ENCODE results near the gene HOXA10.

The HOXA10 gene

GRCh38 chr7:27139334-27140125 is 34.6 kb downstream of the HOXA10 start:
- in situ Hi-C loops (cut with HindIII; ENCODE audit: low sequenced_read_pairs), result no loop called here

- in situ Hi-C loops (cut with HindIII; ENCODE audit: low sequenced_read_pairs), result no loop called here
These were observed 35.2 kb downstream of the HOXA10 start for GRCh38 chr7:27138985-27139333.

GRCh38 chr7:27138472-27138871 is 35.6 kb downstream of the HOXA10 start:
- in situ Hi-C loops (cut with HindIII; ENCODE audit: low sequenced_read_pairs), result no loop called here

GRCh38 chr7:27137640-27138315 is 36.3 kb downstream of the HOXA10 start:
- in situ Hi-C loops (cut with HindIII; ENCODE audit: low sequenced_read_pairs), result no loop called here

- in situ Hi-C loops (cut with HindIII; ENCODE audit: low sequenced_read_pairs), result no loop called here
These were observed 39.7 kb downstream of the HOXA10 start for GRCh38 chr7:27134392-27134791.

GRCh38 chr7:27133409-27134231 is 40.5 kb downstream of the HOXA10 start:
- in situ Hi-C loops (cut with HindIII; ENCODE audit: low sequenced_read_pairs), result no loop called here

- in situ Hi-C loops (cut with HindIII; ENCODE audit: low sequenced_read_pairs), result no loop called here
These were observed 41.1 kb downstream of the HOXA10 start for GRCh38 chr7:27132978-27133377.

DNA sequence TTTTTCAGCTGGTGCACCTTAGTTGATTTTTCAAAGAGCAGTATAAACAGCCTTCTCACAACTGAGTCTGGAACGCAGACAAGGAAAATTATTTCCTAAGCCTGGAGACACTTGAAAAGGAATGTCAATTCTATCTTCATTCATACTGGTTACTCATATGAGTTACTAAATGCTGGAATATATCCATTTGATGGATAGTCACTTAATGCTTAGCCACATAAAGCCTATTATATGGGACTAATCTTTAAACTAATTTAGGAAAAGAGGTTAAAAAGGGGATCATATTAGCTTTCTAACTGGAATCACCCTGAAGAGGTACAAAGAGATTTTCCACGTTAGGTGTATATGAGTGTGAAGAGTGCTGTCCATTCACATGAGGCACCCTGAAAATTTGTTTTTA is 41.9 kb downstream of the HOXA10 start:
- in situ Hi-C loops (cut with HindIII; ENCODE audit: low sequenced_read_pairs), result no loop called here

- in situ Hi-C loops (cut with HindIII; ENCODE audit: low sequenced_read_pairs), result no loop called here
These were observed 42.7 kb downstream of the HOXA10 start for GRCh38 chr7:27131390-27131819.

DNA sequence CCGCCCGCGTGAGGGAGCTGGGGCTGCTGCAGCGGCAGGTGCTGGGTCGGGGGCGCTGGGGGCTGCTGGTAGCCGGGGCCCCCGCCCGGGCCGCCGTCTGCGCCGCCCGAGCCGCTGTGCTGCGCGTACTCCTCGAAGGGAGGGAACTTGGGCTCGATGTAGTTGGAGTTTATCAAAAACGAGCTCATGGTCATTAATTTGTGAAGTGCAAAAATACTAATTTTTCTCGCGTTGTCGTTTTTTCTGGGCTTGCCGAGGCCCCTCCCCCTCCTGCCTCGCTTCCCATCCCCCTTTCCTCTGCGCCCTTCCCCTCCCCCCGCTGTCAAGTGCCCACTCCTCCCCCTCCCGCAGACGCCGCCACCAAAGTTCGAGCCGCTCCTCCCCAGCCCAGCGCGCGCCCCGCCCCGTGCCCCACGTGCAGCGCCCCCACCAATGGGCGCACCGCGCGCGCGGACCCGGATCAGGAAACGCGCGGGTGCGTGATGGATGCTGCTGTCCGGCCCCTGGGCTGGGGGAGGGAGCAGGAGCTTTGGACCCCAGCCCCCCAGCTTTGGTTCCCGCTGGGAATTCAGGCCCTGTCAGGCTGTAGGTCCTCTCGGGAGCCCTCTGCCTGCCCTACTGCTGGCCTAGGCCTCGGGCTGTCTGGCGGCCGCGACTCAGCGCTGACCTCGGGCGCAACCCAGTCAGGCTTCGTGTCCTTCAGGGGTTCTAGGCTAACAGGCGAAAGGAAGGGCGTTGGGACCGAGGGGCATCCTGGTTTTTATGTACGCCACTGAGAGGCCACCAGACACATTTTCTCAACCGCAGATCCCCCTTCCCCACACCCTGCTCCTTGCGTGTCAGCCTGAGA is 43.4 kb downstream of the HOXA10 start, which contains the start of gene HOXA4:
Gene HOXA4, minus strand, starts transcription at position 218 of the 850 bp plus-strand sequence. Its CDS starts 24 bp downstream, at position 194.
- in situ Hi-C loops (cut with HindIII; ENCODE audit: low sequenced_read_pairs), result no loop called here

- in situ Hi-C loops (cut with HindIII; ENCODE audit: low sequenced_read_pairs), result loop anchor here (5.0 kb wide), 4 partner anchors 32 to 438 kb away; no protein-coding TSS in a partner anchor
These were observed 44.2 kb downstream of the HOXA10 start for GRCh38 chr7:27129729-27130539.

GRCh38 chr7:27128776-27129728 is 45.1 kb downstream of the HOXA10 start:
- in situ Hi-C loops (cut with HindIII; ENCODE audit: low sequenced_read_pairs), result loop anchor here (5.0 kb wide), 4 partner anchors 33 to 437 kb away; no protein-coding TSS in a partner anchor

DNA sequence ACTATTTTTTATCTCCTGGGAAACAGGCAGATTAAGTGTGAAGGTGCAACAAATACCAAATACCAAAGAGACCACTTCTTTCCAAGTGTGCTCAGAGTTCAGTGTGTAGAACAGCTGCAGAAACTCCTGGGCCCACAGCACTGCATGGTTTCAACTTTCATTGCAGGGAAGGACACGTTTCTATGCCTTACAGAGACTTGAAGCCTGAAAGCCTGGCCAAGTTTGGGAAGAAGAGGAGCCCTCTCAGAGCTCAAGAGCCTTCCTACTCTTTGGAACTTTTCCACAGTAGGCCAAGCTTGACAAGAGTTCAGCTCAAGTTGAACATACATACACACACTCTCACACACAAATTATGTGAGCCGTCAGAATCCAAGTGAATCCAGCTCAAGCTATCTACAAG is 46.1 kb downstream of the HOXA10 start:
- in situ Hi-C loops (cut with HindIII; ENCODE audit: low sequenced_read_pairs), result loop anchor here (5.0 kb wide), 4 partner anchors 34 to 436 kb away; no protein-coding TSS in a partner anchor

DNA sequence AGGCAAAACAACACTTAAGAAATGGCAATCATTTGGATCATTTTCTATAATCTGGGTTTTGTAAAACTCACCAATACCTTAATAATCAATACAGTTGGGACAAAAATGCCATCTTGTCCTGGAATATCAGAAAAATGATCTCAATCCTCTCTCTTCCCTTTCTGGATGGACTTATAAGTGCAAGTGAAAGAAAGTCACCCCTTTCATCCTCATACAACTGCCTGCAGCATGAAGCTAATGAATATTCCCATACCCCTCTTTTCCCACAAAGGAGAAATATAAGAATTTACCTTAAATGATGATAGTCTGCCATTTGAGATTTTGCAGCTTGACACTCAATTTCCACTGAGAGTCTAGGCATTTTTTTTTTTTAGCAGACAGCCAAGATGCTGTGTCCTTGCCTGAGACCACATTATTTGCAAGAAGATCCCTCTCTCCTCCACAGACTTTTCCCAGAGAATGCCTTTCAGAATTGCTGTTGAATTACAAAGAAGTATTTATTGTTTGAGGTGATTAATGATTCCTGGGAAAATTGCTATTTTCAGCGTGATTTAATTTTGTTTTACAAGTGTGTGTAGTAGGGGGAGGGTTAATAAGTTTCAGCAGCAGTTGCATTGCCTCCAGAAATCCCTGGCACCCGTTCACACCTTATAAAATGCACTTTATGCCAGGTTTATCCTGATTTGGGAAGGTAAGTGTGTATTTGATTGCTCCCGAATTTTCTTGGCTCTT is 47.4 kb downstream of the HOXA10 start:
- in situ Hi-C loops (cut with HindIII; ENCODE audit: low sequenced_read_pairs), result loop anchor here (5.0 kb wide), 4 partner anchors 36 to 434 kb away; no protein-coding TSS in a partner anchor

- in situ Hi-C loops (cut with HindIII; ENCODE audit: low sequenced_read_pairs), result loop anchor here (5.0 kb wide), 4 partner anchors 36 to 434 kb away; no protein-coding TSS in a partner anchor
These were observed 48.1 kb downstream of the HOXA10 start for GRCh38 chr7:27125986-27126394.

- in situ Hi-C loops (cut with HindIII; ENCODE audit: low sequenced_read_pairs), result loop anchor here (5.0 kb wide), 4 partner anchors 37 to 433 kb away; no protein-coding TSS in a partner anchor
These were observed 49.0 kb downstream of the HOXA10 start for GRCh38 chr7:27124902-27125689.

All from endothelial cell of hepatic sinusoid (primary cell).